ENCODE results near the gene BTNL3. TPM values are rescaled to one million over a fixed set of nuclear protein-coding genes. Genes with fewer than 3 reads are reported as not detected.

The BTNL3 gene
- total RNA-seq, 2 donors from 2014 or later = 1.6 TPM; not detected in 1

- H3K36me3 ChIP-seq = no peaks in the 10 kb centered on the region
- intact Hi-C loops (cut with DNase I) = no loop called here
- TF ChIP-seq POLR2A (IDR thresholded peaks at IDR 0.05) (no peak), POLR2AphosphoS5 (IDR thresholded peaks at IDR 0.05) (no peak), CTCF (IDR thresholded peaks at IDR 0.05) (no peak)
- H3K27me3 ChIP-seq (replicated peaks; ENCODE audit: insufficient read depth) = peaks cover 2% of the 10 kb centered on the region
- no peak overlapping the region for H3K4me3 ChIP-seq
- WGBS = 87% methylated on average over 3 of the region's 3 CpGs
- H3K27ac ChIP-seq = no peak overlapping the region
- no peaks in the 10 kb centered on the region for H3K4me1 ChIP-seq (replicated peaks)
- H3K9me3 ChIP-seq = no peaks in the 10 kb centered on the region
- no peak for DNase-seq (ENCODE audit: low spot score)
These were observed 43.1 kb downstream of the BTNL3 start for GRCh38 chr5:181031716-181032115.

DNA sequence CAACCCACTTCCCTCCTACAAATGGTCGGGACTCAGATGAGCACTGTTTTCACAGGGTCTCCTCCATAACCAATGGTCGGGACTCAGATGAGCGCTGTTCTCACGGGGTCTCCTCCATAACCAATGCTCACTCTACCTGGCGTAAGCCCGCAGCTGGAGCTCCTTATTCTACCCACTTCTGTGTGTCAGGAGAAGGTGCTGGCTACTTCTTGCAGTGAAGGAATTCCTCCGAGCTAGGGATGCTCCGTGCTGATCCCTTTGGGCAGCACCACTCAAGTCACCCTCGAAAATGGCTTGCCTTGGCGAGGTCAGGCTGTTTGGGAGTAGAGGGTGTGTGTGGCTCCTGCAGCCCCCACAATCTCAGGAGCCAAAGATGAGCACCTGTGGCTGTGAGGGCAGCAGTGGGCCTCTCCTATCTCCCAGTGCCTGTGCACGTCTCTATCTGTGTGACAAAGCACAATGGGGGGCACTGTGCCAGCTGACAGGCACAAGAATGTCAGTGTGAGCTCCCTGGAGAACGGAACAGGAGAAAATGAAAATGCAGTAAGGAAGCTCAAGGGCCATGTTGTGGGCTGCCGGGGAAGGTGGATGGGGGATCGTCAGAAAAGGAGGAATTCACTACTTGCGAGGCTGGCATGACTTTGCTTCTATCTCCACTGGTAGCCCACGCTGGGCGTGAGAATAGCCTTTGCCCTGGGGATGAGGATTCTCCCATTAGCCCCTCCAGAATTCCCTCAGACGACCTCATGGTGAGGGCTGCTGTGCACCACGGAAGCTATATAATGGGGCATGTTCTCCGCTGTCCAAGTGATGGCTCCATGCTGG is 47.6 kb downstream of the BTNL3 start:
- intact Hi-C loops (cut with DNase I) = no loop called here
- no peak for TF ChIP-seq POLR2AphosphoS5 (IDR thresholded peaks at IDR 0.05)
- TF ChIP-seq POLR2A (IDR thresholded peaks at IDR 0.05) = no peak
- H3K4me3 ChIP-seq = no peak overlapping the region
- peaks cover 2% of the 10 kb centered on the region for H3K27me3 ChIP-seq (replicated peaks; ENCODE audit: insufficient read depth)
- no peaks in the 10 kb centered on the region for H3K4me1 ChIP-seq (replicated peaks)
- no peak overlapping the region for H3K27ac ChIP-seq
- peak; percentile 56 for DNase-seq (ENCODE audit: low spot score)
- H3K9me3 ChIP-seq = no peaks in the 10 kb centered on the region
- 65% methylated on average over 20 of the region's 20 CpGs for WGBS
- H3K36me3 ChIP-seq = no peaks in the 10 kb centered on the region

GRCh38 chr5:181036816-181037364 is 48.2 kb downstream of the BTNL3 start:
- intact Hi-C loops (cut with DNase I) = no loop called here
- no peak overlapping the region for H3K4me3 ChIP-seq
- DNase-seq (ENCODE audit: low spot score) = no peak

GRCh38 chr5:181037365-181037861 is 48.8 kb downstream of the BTNL3 start:
- intact Hi-C loops (cut with DNase I) = no loop called here

More at GRCh38 chr5:181036816-181037364, 48.2 kb downstream of the BTNL3 start:
- H3K27ac ChIP-seq = no peak overlapping the region
- 82% methylated on average over 13 of the region's 13 CpGs for WGBS
- no peak for TF ChIP-seq CTCF (IDR thresholded peaks at IDR 0.05)
- no peak for TF ChIP-seq POLR2AphosphoS5 (IDR thresholded peaks at IDR 0.05)
- no peak for TF ChIP-seq POLR2A (IDR thresholded peaks at IDR 0.05)
- no peaks in the 10 kb centered on the region for H3K36me3 ChIP-seq
- H3K9me3 ChIP-seq = no peaks in the 10 kb centered on the region
- H3K4me1 ChIP-seq (replicated peaks) = no peaks in the 10 kb centered on the region
- peaks cover 2% of the 10 kb centered on the region for H3K27me3 ChIP-seq (replicated peaks; ENCODE audit: insufficient read depth)

More at GRCh38 chr5:181037365-181037861, 48.8 kb downstream of the BTNL3 start:
- peaks cover 2% of the 10 kb centered on the region for H3K27me3 ChIP-seq (replicated peaks; ENCODE audit: insufficient read depth)
- 80% methylated on average over 4 of the region's 4 CpGs for WGBS
- H3K4me3 ChIP-seq = no peak overlapping the region
- H3K9me3 ChIP-seq = no peaks in the 10 kb centered on the region
- H3K4me1 ChIP-seq (replicated peaks) = no peaks in the 10 kb centered on the region
- no peaks in the 10 kb centered on the region for H3K36me3 ChIP-seq
- DNase-seq (ENCODE audit: low spot score) = no peak
- TF ChIP-seq POLR2A (IDR thresholded peaks at IDR 0.05) (no peak), CTCF (IDR thresholded peaks at IDR 0.05) (no peak), POLR2AphosphoS5 (IDR thresholded peaks at IDR 0.05) (no peak)
- H3K27ac ChIP-seq = no peak overlapping the region
